GM18520 (cell line): ENCODE measurements around the gene MYOM3.

Experiments used
- ATAC-seq: cut with Tn5 transposase; IDR thresholded peaks from one replicate; pipeline ENCODE4 v1.9.1; 2021; ENCODE audit not compliant: unreplicated experiment

MYOM3 gene

GRCh38 chr1:24111996-24112779 is at the start of gene MYOM3:
Gene MYOM3, minus strand, starts transcription at chr1:24112135. Its CDS starts 3,499 bp downstream, at chr1:24108636.
- ATAC-seq, result no peak

GRCh38 chr1:24161270-24161669 is 49.3 kb upstream of the MYOM3 start:
- ATAC-seq, result no peak

- no peak for ATAC-seq
These were observed 47.4 kb upstream of the MYOM3 start for GRCh38 chr1:24159366-24159765.

- no peak for ATAC-seq
These were observed 46.1 kb upstream of the MYOM3 start for GRCh38 chr1:24157918-24158481.

GRCh38 chr1:24156542-24157260 is 44.8 kb upstream of the MYOM3 start:
- no peak for ATAC-seq

GRCh38 chr1:24155011-24155782 is 43.3 kb upstream of the MYOM3 start:
- ATAC-seq, result no peak

GRCh38 chr1:24154215-24154614 is 42.3 kb upstream of the MYOM3 start:
- ATAC-seq, result no peak

GRCh38 chr1:24152631-24153494 is 40.9 kb upstream of the MYOM3 start:
- ATAC-seq, result no peak

- ATAC-seq, result no peak
These were observed 39.2 kb upstream of the MYOM3 start for GRCh38 chr1:24151175-24151533.

GRCh38 chr1:24150234-24151174 is 38.6 kb upstream of the MYOM3 start:
- no peak for ATAC-seq

- ATAC-seq, result no peak
These were observed 37.9 kb upstream of the MYOM3 start for GRCh38 chr1:24149866-24150233.

- ATAC-seq, result no peak
These were observed 35.9 kb upstream of the MYOM3 start for GRCh38 chr1:24147816-24148215.

- no peak for ATAC-seq
These were observed 35.3 kb upstream of the MYOM3 start for GRCh38 chr1:24147194-24147593.

GRCh38 chr1:24142546-24143534 is 30.9 kb upstream of the MYOM3 start, which contains the start of gene IL22RA1:
Gene IL22RA1, minus strand, starts transcription at chr1:24143140. Its CDS starts 58 bp downstream, at chr1:24143082.
- no peak for ATAC-seq

GRCh38 chr1:24141311-24141997 is 29.5 kb upstream of the MYOM3 start:
- no peak for ATAC-seq

- no peak for ATAC-seq
These were observed 28.8 kb upstream of the MYOM3 start for GRCh38 chr1:24140741-24141181.

- no peak for ATAC-seq
These were observed 28.0 kb upstream of the MYOM3 start for GRCh38 chr1:24139841-24140425.
